Measurements from ENCODE around the gene AMY1B. TPM values are rescaled to one million over a fixed set of nuclear protein-coding genes. Genes with fewer than 3 reads are reported as not detected.
"Not testable (repeated sequence)": the region's sequence is repeated elsewhere in the genome, so short reads cannot be mapped to it uniquely, and the experiment has no call there.

Gene AMY1B
- total RNA-seq, 1 experiment from 2014 or later: not detected

GRCh38 chr1:103707670-103708069, 11.7 kb upstream of the AMY1B start:
- BruUV-seq (replicated peaks); H3K4me3 ChIP-seq (ENCODE audit: low read depth in 2 of 2, low read length in 2 of 2); CTCF ChIA-PET; H3K27me3 ChIP-seq (ENCODE audit: control insufficient read depth, insufficient read depth, low read length); DNase-seq (ENCODE audit: low read depth, low spot score); ATAC-seq; POLR2A ChIA-PET; H3K36me3 ChIP-seq (ENCODE audit: control insufficient read depth, insufficient read depth, low read length); H3K9me3 ChIP-seq (ENCODE audit: control insufficient read depth, insufficient read depth, low read depth, low read length); intact Hi-C loops (cut with micrococcal nuclease; ENCODE audit: unreplicated experiment); in situ Hi-C loops (cut with HindIII; ENCODE audit: low pct_unique_long_range_greater_than_20kb, low sequenced_read_pairs); H3K27ac ChIP-seq (ENCODE audit: low read length); H3K4me1 ChIP-seq (ENCODE audit: control insufficient read depth, insufficient read depth, low read length): not testable (repeated sequence)

DNA sequence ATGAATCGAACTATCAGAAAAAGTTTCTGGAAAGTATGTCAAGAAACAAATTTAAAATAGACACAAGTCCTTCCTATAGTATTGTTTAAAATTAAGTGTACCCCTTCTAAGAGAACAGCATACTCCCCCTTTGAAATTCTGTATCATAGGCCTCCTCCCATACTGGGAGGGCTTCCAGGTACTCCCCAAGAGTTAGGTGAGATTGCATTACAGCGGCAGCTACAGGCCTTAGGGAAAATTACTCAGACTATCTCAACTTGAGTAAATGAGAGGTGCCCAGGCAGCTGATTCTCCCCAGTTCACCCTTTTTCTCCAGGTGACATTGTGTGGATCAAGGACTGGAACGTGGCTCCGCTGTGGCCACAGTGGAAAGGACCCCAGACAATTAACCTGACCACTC, 5.2 kb upstream of the AMY1B start:
- H3K27me3 ChIP-seq (ENCODE audit: control insufficient read depth, insufficient read depth, low read length); in situ Hi-C loops (cut with HindIII; ENCODE audit: low pct_unique_long_range_greater_than_20kb, low sequenced_read_pairs); BruUV-seq (replicated peaks); intact Hi-C loops (cut with micrococcal nuclease; ENCODE audit: unreplicated experiment); DNase-seq (ENCODE audit: low read depth, low spot score); CTCF ChIA-PET; H3K27ac ChIP-seq (ENCODE audit: low read length); H3K4me3 ChIP-seq (ENCODE audit: low read depth in 2 of 2, low read length in 2 of 2); H3K9me3 ChIP-seq (ENCODE audit: control insufficient read depth, insufficient read depth, low read depth, low read length); ATAC-seq; H3K36me3 ChIP-seq (ENCODE audit: control insufficient read depth, insufficient read depth, low read length); H3K4me1 ChIP-seq (ENCODE audit: control insufficient read depth, insufficient read depth, low read length); POLR2A ChIA-PET: not testable (repeated sequence)

GRCh38 chr1:103700669-103701068, 4.7 kb upstream of the AMY1B start:
- H3K36me3 ChIP-seq (ENCODE audit: control insufficient read depth, insufficient read depth, low read length); H3K9me3 ChIP-seq (ENCODE audit: control insufficient read depth, insufficient read depth, low read depth, low read length); POLR2A ChIA-PET; ATAC-seq; in situ Hi-C loops (cut with HindIII; ENCODE audit: low pct_unique_long_range_greater_than_20kb, low sequenced_read_pairs); DNase-seq (ENCODE audit: low read depth, low spot score); H3K27ac ChIP-seq (ENCODE audit: low read length); H3K4me3 ChIP-seq (ENCODE audit: low read depth in 2 of 2, low read length in 2 of 2); intact Hi-C loops (cut with micrococcal nuclease; ENCODE audit: unreplicated experiment); H3K4me1 ChIP-seq (ENCODE audit: control insufficient read depth, insufficient read depth, low read length); CTCF ChIA-PET; BruUV-seq (replicated peaks); H3K27me3 ChIP-seq (ENCODE audit: control insufficient read depth, insufficient read depth, low read length): not testable (repeated sequence)

DNA sequence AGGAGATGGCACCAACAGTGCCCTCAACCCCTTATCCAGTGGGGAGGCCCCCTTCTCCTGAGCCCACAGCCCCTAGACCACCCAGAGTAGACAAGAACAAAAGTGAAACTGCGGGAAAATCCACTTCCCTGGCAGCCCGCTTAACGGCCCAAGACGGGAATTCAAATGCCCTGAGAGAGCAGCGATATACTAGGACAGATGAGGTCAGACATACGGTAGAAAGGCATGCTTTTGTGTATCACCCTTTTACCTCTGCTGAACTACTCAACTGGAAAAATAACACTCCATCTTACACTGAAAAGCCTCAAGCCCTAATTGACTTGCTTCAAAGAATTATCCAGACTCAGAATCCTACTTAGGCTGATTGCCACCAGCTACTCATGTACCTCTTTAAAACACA, 1.4 kb upstream of the AMY1B start:
- BruUV-seq (replicated peaks); in situ Hi-C loops (cut with HindIII; ENCODE audit: low pct_unique_long_range_greater_than_20kb, low sequenced_read_pairs); CTCF ChIA-PET; H3K4me1 ChIP-seq (ENCODE audit: control insufficient read depth, insufficient read depth, low read length); H3K36me3 ChIP-seq (ENCODE audit: control insufficient read depth, insufficient read depth, low read length); POLR2A ChIA-PET; DNase-seq (ENCODE audit: low read depth, low spot score); intact Hi-C loops (cut with micrococcal nuclease; ENCODE audit: unreplicated experiment); H3K9me3 ChIP-seq (ENCODE audit: control insufficient read depth, insufficient read depth, low read depth, low read length); ATAC-seq; H3K4me3 ChIP-seq (ENCODE audit: low read depth in 2 of 2, low read length in 2 of 2); H3K27me3 ChIP-seq (ENCODE audit: control insufficient read depth, insufficient read depth, low read length); H3K27ac ChIP-seq (ENCODE audit: low read length): not testable (repeated sequence)

GRCh38 chr1:103676335-103676734, 19.7 kb downstream of the AMY1B start:
- intact Hi-C loops (cut with micrococcal nuclease; ENCODE audit: unreplicated experiment); ATAC-seq; H3K27ac ChIP-seq (ENCODE audit: low read length); CTCF ChIA-PET; H3K4me1 ChIP-seq (ENCODE audit: control insufficient read depth, insufficient read depth, low read length); H3K36me3 ChIP-seq (ENCODE audit: control insufficient read depth, insufficient read depth, low read length); DNase-seq (ENCODE audit: low read depth, low spot score); H3K9me3 ChIP-seq (ENCODE audit: control insufficient read depth, insufficient read depth, low read depth, low read length); BruUV-seq (replicated peaks); H3K4me3 ChIP-seq (ENCODE audit: low read depth in 2 of 2, low read length in 2 of 2); POLR2A ChIA-PET; in situ Hi-C loops (cut with HindIII; ENCODE audit: low pct_unique_long_range_greater_than_20kb, low sequenced_read_pairs); H3K27me3 ChIP-seq (ENCODE audit: control insufficient read depth, insufficient read depth, low read length): not testable (repeated sequence)

- in situ Hi-C loops (cut with HindIII; ENCODE audit: low pct_unique_long_range_greater_than_20kb, low sequenced_read_pairs); H3K36me3 ChIP-seq (ENCODE audit: control insufficient read depth, insufficient read depth, low read length); H3K4me3 ChIP-seq (ENCODE audit: low read depth in 2 of 2, low read length in 2 of 2); H3K27me3 ChIP-seq (ENCODE audit: control insufficient read depth, insufficient read depth, low read length); H3K9me3 ChIP-seq (ENCODE audit: control insufficient read depth, insufficient read depth, low read depth, low read length); ATAC-seq; CTCF ChIA-PET; POLR2A ChIA-PET; H3K4me1 ChIP-seq (ENCODE audit: control insufficient read depth, insufficient read depth, low read length); H3K27ac ChIP-seq (ENCODE audit: low read length); DNase-seq (ENCODE audit: low read depth, low spot score); BruUV-seq (replicated peaks); intact Hi-C loops (cut with micrococcal nuclease; ENCODE audit: unreplicated experiment): not testable (repeated sequence)
These were observed 40.5 kb downstream of the AMY1B start, which contains the start of gene AMY1A for GRCh38 chr1:103655460-103655859. Gene AMY1A (plus strand): TSS chr1:103655760. CDS start chr1:103656331, 571 bp downstream.

DNA sequence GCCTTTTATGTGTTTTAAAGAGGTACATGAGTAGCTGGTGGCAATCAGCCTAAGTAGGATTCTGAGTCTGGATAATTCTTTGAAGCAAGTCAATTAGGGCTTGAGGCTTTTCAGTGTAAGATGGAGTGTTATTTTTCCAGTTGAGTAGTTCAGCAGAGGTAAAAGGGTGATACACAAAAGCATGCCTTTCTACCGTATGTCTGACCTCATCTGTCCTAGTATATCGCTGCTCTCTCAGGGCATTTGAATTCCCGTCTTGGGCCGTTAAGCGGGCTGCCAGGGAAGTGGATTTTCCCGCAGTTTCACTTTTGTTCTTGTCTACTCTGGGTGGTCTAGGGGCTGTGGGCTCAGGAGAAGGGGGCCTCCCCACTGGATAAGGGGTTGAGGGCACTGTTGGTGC, 41.9 kb downstream of the AMY1B start:
- H3K27ac ChIP-seq (ENCODE audit: low read length); POLR2A ChIA-PET; in situ Hi-C loops (cut with HindIII; ENCODE audit: low pct_unique_long_range_greater_than_20kb, low sequenced_read_pairs); H3K4me3 ChIP-seq (ENCODE audit: low read depth in 2 of 2, low read length in 2 of 2); H3K9me3 ChIP-seq (ENCODE audit: control insufficient read depth, insufficient read depth, low read depth, low read length); ATAC-seq; CTCF ChIA-PET; DNase-seq (ENCODE audit: low read depth, low spot score); H3K4me1 ChIP-seq (ENCODE audit: control insufficient read depth, insufficient read depth, low read length); intact Hi-C loops (cut with micrococcal nuclease; ENCODE audit: unreplicated experiment); H3K36me3 ChIP-seq (ENCODE audit: control insufficient read depth, insufficient read depth, low read length); BruUV-seq (replicated peaks); H3K27me3 ChIP-seq (ENCODE audit: control insufficient read depth, insufficient read depth, low read length): not testable (repeated sequence)

- intact Hi-C loops (cut with micrococcal nuclease; ENCODE audit: unreplicated experiment); H3K27me3 ChIP-seq (ENCODE audit: control insufficient read depth, insufficient read depth, low read length); CTCF ChIA-PET; BruUV-seq (replicated peaks); in situ Hi-C loops (cut with HindIII; ENCODE audit: low pct_unique_long_range_greater_than_20kb, low sequenced_read_pairs); H3K9me3 ChIP-seq (ENCODE audit: control insufficient read depth, insufficient read depth, low read depth, low read length); H3K4me3 ChIP-seq (ENCODE audit: low read depth in 2 of 2, low read length in 2 of 2); DNase-seq (ENCODE audit: low read depth, low spot score); H3K27ac ChIP-seq (ENCODE audit: low read length); POLR2A ChIA-PET; H3K36me3 ChIP-seq (ENCODE audit: control insufficient read depth, insufficient read depth, low read length); ATAC-seq; H3K4me1 ChIP-seq (ENCODE audit: control insufficient read depth, insufficient read depth, low read length): not testable (repeated sequence)
These were observed 45.1 kb downstream of the AMY1B start for GRCh38 chr1:103650889-103651288.

Measured in Panc1 (cell line).